OCI-LY7 (cell line): Measurements from ENCODE around the gene RGS8. TPM values are rescaled to one million over a fixed set of nuclear protein-coding genes. Genes with fewer than 3 reads are reported as not detected.

Experiments used
- BruUV-seq: library from RNA; stranded (reverse); fragments of 400-500 nt; replicated peaks from 2 replicates; lab custom pipeline; 2021; lab: Mats Ljungman, UMichigan
- CTCF ChIA-PET: fragments of 300-600 bp; sonication (Branson Sonifier 250); formaldehyde crosslinking; loops from one replicate; lab custom pipeline; 2022; ENCODE audit warnings: antibody characterized with exemption; ENCODE audit not compliant: unreplicated experiment; lab: Charles Lee
- POLR2A ChIA-PET: fragments of 300-600 bp; sonication (Branson Sonifier 250); formaldehyde crosslinking; loops from one replicate; lab custom pipeline; 2022; ENCODE audit warnings: antibody characterized with exemption; lab: Charles Lee
- DNase-seq: peaks from one replicate; pipeline ENCODE4 v3.0.0-alpha.2; 2015; ENCODE audit warnings: low spot score
- H2AFZ ChIP-seq: fragments of 200-600 bp; sonication (generic), shearing (Covaris generic); 2 replicates; pipeline ENCODE4 v1.6.1; 2014; ENCODE audit warnings: mild to moderate bottlenecking, antibody characterized with exemption, low read length, moderate library complexity
- H3K27ac ChIP-seq: fragments of 200-600 bp; sonication (generic); 2 replicates; pipeline ENCODE4 v1.5.1; 2014; ENCODE audit warnings: mixed run types, low read depth, mild to moderate bottlenecking, moderate library complexity, low read length, inconsistent platforms; ENCODE audit not compliant: poor library complexity, severe bottlenecking
- H3K36me3 ChIP-seq: fragments of 200-600 bp; sonication (generic); 2 replicates; pipeline ENCODE4 v1.6.1; 2014; ENCODE audit warnings: mild to moderate bottlenecking, antibody characterized with exemption, low read length, moderate library complexity, mixed read lengths; ENCODE audit not compliant: insufficient read depth
- H3K4me1 ChIP-seq: fragments of 200-600 bp; sonication (generic); 2 replicates; pipeline ENCODE4 v1.5.1; 2014; ENCODE audit warnings: mild to moderate bottlenecking, low read length; ENCODE audit not compliant: insufficient read depth, poor library complexity, severe bottlenecking
- H3K4me2 ChIP-seq: fragments of 200-600 bp; sonication (generic); 2 replicates; pipeline ENCODE4 v1.6.1; 2014; ENCODE audit warnings: mild to moderate bottlenecking, low read length
- H3K4me3 ChIP-seq: fragments of 200-600 bp; sonication (generic); 2 replicates; pipeline ENCODE4 v1.5.1; 2014; ENCODE audit warnings: mild to moderate bottlenecking, low read depth, low read length; ENCODE audit not compliant: poor library complexity, severe bottlenecking
- H3K79me2 ChIP-seq: fragments of 200-600 bp; sonication (generic); 2 replicates; pipeline ENCODE4 v1.6.1; 2016; ENCODE audit warnings: low read depth, mild to moderate bottlenecking, low read length, moderate library complexity, mixed read lengths; ENCODE audit not compliant: insufficient read depth
- H3K9me2 ChIP-seq: fragments of 200-600 bp; sonication (generic); 2 replicates; pipeline ENCODE4 v1.6.1; 2016; ENCODE audit warnings: mild to moderate bottlenecking, low read length, mixed read lengths; ENCODE audit not compliant: insufficient read depth
- H3K9me3 ChIP-seq: fragments of 200-600 bp; sonication (generic); 2 replicates; pipeline ENCODE4 v1.6.1; 2014; ENCODE audit warnings: mild to moderate bottlenecking, mixed run types, low read length, mixed read lengths
- H4K20me1 ChIP-seq: fragments of 200-600 bp; sonication (generic); 2 replicates; pipeline ENCODE4 v1.6.1; 2014; ENCODE audit warnings: mild to moderate bottlenecking, antibody characterized with exemption, low read length, moderate library complexity, mixed read lengths; ENCODE audit not compliant: insufficient read depth
- CTCF ChIP-seq: fragments of 200-600 bp; sonication (generic); conservative IDR thresholded peaks from 2 replicates; pipeline ENCODE4 v1.5.1; 2014; ENCODE audit warnings: mild to moderate bottlenecking, antibody characterized with exemption, low read length, moderate library complexity, mixed read lengths
- EZH2phosphoT487 ChIP-seq: fragments of 200-600 bp; sonication (generic); IDR thresholded peaks from 2 replicates; pipeline ENCODE4 v1.6.1; 2018; ENCODE audit warnings: low read depth, borderline replicate concordance, mild to moderate bottlenecking, mixed run types, antibody characterized with exemption, low read length, moderate library complexity, mixed read lengths
- intact Hi-C: fragments of 100-400 bp; cut with micrococcal nuclease; formaldehyde crosslinking; loops from one replicate; pipeline ENCODE4 v1.10.0; 2022; ENCODE audit not compliant: unreplicated experiment
- total RNA-seq, 2 experiments: library from RNA; depleted of rRNA in 1 of 2; stranded (reverse); fragments of >200 nt in 1 of 2; shearing (Covaris generic) in 1 of 2; gene quantifications; 2 replicates each; pipeline ENCODE4 v1.2.3, GENCODE V29; 2014 to 2022

RGS8 gene
- total RNA-seq, 2 experiments from 2014 or later = 1.2 TPM; not detected in 1

GRCh38 chr1:182635871-182636270 is 48.5 kb downstream of the RGS8 start:
- no TSS peak for BruUV-seq

More at GRCh38 chr1:182635871-182636270, 48.5 kb downstream of the RGS8 start:
- no peaks in the 10 kb centered on the region for H3K9me3 ChIP-seq
- peaks cover 53% of the 10 kb centered on the region for H3K4me1 ChIP-seq
- H3K79me2 ChIP-seq = no peaks in the 10 kb centered on the region
- no peaks in the 10 kb centered on the region for H3K36me3 ChIP-seq
- no peaks in the 10 kb centered on the region for H4K20me1 ChIP-seq
- H3K9me2 ChIP-seq = no peaks in the 10 kb centered on the region
- TF ChIP-seq EZH2phosphoT487 (no peak), CTCF (no peak)
- no peak overlapping the region for H3K4me3 ChIP-seq
- intact Hi-C loops = no loop called here
- ChIA-PET POLR2A (interaction anchor here (0.6 to 1.5 kb wide), 5 partner anchors 9 to 72 kb away, joined by 3 to 7 read pairs (median 3); no protein-coding TSS in a partner anchor), CTCF (interaction anchor here (1.0 kb wide), 1 partner anchor 9 kb away, joined by 3 read pairs; no protein-coding TSS in a partner anchor)
- DNase-seq = no peak
- H3K4me2 ChIP-seq = no peak overlapping the region
- no peak overlapping the region for H3K27ac ChIP-seq
- H2AFZ ChIP-seq = no peak overlapping the region

Other genes with a start within 250 kb of the RGS8 start
- gene RGSL1, start 234.4 kb downstream of the RGS8 start, total RNA-seq (2014; rRNA removed; shearing (Covaris generic)) = not detected in 2 replicates
- gene RGSL1, start 234.4 kb downstream of the RGS8 start, total RNA-seq (2022) = not detected in 2 replicates
- gene RNASEL, start 95.3 kb downstream of the RGS8 start, total RNA-seq (2014; rRNA removed; shearing (Covaris generic)) = 1.3 and 2.2 TPM in 2 replicates
- gene RNASEL, start 95.3 kb downstream of the RGS8 start, total RNA-seq (2022) = 3.0 and 4.0 TPM in 2 replicates
- gene RGS16, start 80.2 kb downstream of the RGS8 start, total RNA-seq (2014; rRNA removed; shearing (Covaris generic)) = 17.9 and 20.1 TPM in 2 replicates
- gene RGS16, start 80.2 kb downstream of the RGS8 start, total RNA-seq (2022) = 22.5 and 29.5 TPM in 2 replicates
- gene NPL, start 105.2 kb upstream of the RGS8 start, total RNA-seq (2014; rRNA removed; shearing (Covaris generic)) = 2.2 and 4.1 TPM in 2 replicates
- 6.3 and 7.0 TPM in 2 replicates for gene NPL, start 105.2 kb upstream of the RGS8 start, total RNA-seq (2022)
- 217 and 276 TPM in 2 replicates for gene DHX9, start 154.8 kb upstream of the RGS8 start, total RNA-seq (2014; rRNA removed; shearing (Covaris generic))
- gene DHX9, start 154.8 kb upstream of the RGS8 start, total RNA-seq (2022) = 251 and 271 TPM in 2 replicates